WTC11 (cell line): ENCODE measurements around the gene STX18. TPM values are rescaled to one million over a fixed set of nuclear protein-coding genes. Genes with fewer than 3 reads are reported as not detected.
A peak's percentile ranks its signal among the peaks of the same experiment; 100 is the strongest.

Source experiments
- ATAC-seq: fragments of 200-7000 bp; cut with Tn5 transposase; 2 replicates; pipeline ENCODE4 v1.10.0; 2021; ENCODE audit warnings: mild to moderate bottlenecking, moderate library complexity
- CTCF ChIA-PET: fragments of 300-600 bp; sonication (Branson Sonifier 250); formaldehyde crosslinking; loops from one replicate; lab custom pipeline; 2021; ENCODE audit warnings: antibody characterized with exemption; lab: Charles Lee
- POLR2A ChIA-PET: fragments of 350-600 bp; sonication (Branson Sonifier 250); formaldehyde crosslinking; loops from one replicate; lab custom pipeline; 2021; ENCODE audit warnings: antibody characterized with exemption; lab: Charles Lee
- DNase-seq: peaks from one replicate; pipeline ENCODE4 v3.0.0; 2021; ENCODE audit warnings: low spot score
- H3K27ac Mint-ChIP-seq: 2 replicates; pipeline ENCODE4 v1.8.0; 2021; ENCODE audit warnings: mixed read lengths
- H3K27me3 Mint-ChIP-seq: 2 replicates; pipeline ENCODE4 v1.8.0; 2021; ENCODE audit warnings: low read depth, mild to moderate bottlenecking, moderate library complexity, mixed read lengths
- H3K36me3 Mint-ChIP-seq: 2 replicates; pipeline ENCODE4 v1.8.0; 2021; ENCODE audit warnings: mixed read lengths
- H3K4me1 Mint-ChIP-seq: 2 replicates; pipeline ENCODE4 v1.8.0; 2022; ENCODE audit warnings: mixed read lengths
- H3K4me3 Mint-ChIP-seq: 2 replicates; pipeline ENCODE4 v1.8.0; 2021; ENCODE audit warnings: mild to moderate bottlenecking, moderate library complexity, mixed read lengths
- H3K9me3 Mint-ChIP-seq: 2 replicates; pipeline ENCODE4 v1.8.0; 2021; ENCODE audit warnings: mixed read lengths
- ELF4 ChIP-seq: sonication (generic); formaldehyde crosslinking; IDR thresholded peaks from 2 replicates; pipeline ENCODE4 v1.8.1; 2022; ENCODE audit warnings: low read depth, mild to moderate bottlenecking, moderate library complexity, missing genetic modification reagents
- ETV6 ChIP-seq: sonication (generic); formaldehyde crosslinking; IDR thresholded peaks from 2 replicates; pipeline ENCODE4 v1.8.1; 2022; ENCODE audit warnings: mild to moderate bottlenecking, missing genetic modification reagents
- FOXP4 ChIP-seq: sonication (generic); formaldehyde crosslinking; IDR thresholded peaks from 2 replicates; pipeline ENCODE4 v1.8.0; 2022; ENCODE audit warnings: mild to moderate bottlenecking, missing genetic modification reagents
- GABPB1 ChIP-seq: sonication (generic); formaldehyde crosslinking; IDR thresholded peaks from 2 replicates; pipeline ENCODE4 v1.8.1; 2023; ENCODE audit warnings: mild to moderate bottlenecking, missing genetic modification reagents
- NR1H2 ChIP-seq: sonication (generic); formaldehyde crosslinking; IDR thresholded peaks from 2 replicates; pipeline ENCODE4 v1.9.0; 2021; ENCODE audit warnings: mild to moderate bottlenecking, moderate library complexity, missing genetic modification reagents
- OVOL2 ChIP-seq: fragments of 250-450 bp; sonication (Bioruptor Pico); IDR thresholded peaks from 2 replicates; pipeline ENCODE4 v1.9.0; 2021; ENCODE audit warnings: mild to moderate bottlenecking, borderline replicate concordance
- SMAD4 ChIP-seq: sonication (generic); formaldehyde crosslinking; IDR thresholded peaks from 2 replicates; pipeline ENCODE4 v1.8.0; 2022; ENCODE audit warnings: mild to moderate bottlenecking, missing genetic modification reagents
- TCF7 ChIP-seq: sonication (generic); formaldehyde crosslinking; IDR thresholded peaks from 2 replicates; pipeline ENCODE4 v1.8.0; 2022; ENCODE audit warnings: mild to moderate bottlenecking, low read depth, missing genetic modification reagents, moderate library complexity
- ZNF425 ChIP-seq: fragments of 250-450 bp; sonication (Bioruptor Pico); conservative IDR thresholded peaks from 2 replicates; pipeline ENCODE4 v1.9.0; 2021; ENCODE audit warnings: mild to moderate bottlenecking
- total RNA-seq: library from RNA; stranded (reverse); gene quantifications from 3 replicates; pipeline ENCODE4 v1.2.3, GENCODE V29; 2021
- TF ChIP-seq, protein P1 (sequence below): fragments of 250-450 bp; sonication (Bioruptor Pico); IDR thresholded peaks from 2 replicates; pipeline ENCODE4 v1.9.0; 2021; ENCODE audit warnings: mild to moderate bottlenecking
- TF ChIP-seq, protein P2 (sequence below): sonication (generic); formaldehyde crosslinking; IDR thresholded peaks from 2 replicates; pipeline ENCODE4 v1.8.1; 2022; ENCODE audit warnings: mild to moderate bottlenecking, missing genetic modification reagents, moderate library complexity, borderline replicate concordance
- TF ChIP-seq, protein P3 (sequence below): sonication (generic); formaldehyde crosslinking; IDR thresholded peaks from 2 replicates; pipeline ENCODE4 v1.8.1; 2023; ENCODE audit warnings: mild to moderate bottlenecking, missing genetic modification reagents

STX18 gene
- total RNA-seq, 1 experiment from 2014 or later = 16.9 TPM

GRCh38 chr4:4388836-4389575 lies 152.8 kb downstream of the STX18 start:
- ATAC-seq (no peak), DNase-seq (no peak)
- no peak overlapping the region for H3K27ac Mint-ChIP-seq
- ChIA-PET CTCF (no interaction called here), POLR2A (no interaction called here)
- no peak for TF ChIP-seq OVOL2 (CRISPR knock-in tag)
- TF ChIP-seq, protein P1, sequence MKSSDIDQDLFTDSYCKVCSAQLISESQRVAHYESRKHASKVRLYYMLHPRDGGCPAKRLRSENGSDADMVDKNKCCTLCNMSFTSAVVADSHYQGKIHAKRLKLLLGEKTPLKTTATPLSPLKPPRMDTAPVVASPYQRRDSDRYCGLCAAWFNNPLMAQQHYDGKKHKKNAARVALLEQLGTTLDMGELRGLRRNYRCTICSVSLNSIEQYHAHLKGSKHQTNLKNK (CRISPR knock-in tag) = no peak
- TF ChIP-seq ETV6 = no peak
- TF ChIP-seq ZNF425 (CRISPR knock-in tag) = no peak
- H3K4me1 Mint-ChIP-seq = peaks cover 10% of the 10 kb centered on the region
- H3K4me3 Mint-ChIP-seq = no peak overlapping the region
- no peaks in the 10 kb centered on the region for H3K9me3 Mint-ChIP-seq
- peaks cover 51% of the 10 kb centered on the region for H3K27me3 Mint-ChIP-seq
- H3K36me3 Mint-ChIP-seq = peaks cover 3% of the 10 kb centered on the region; the same call in 1 of the 2 replicates

DNA sequence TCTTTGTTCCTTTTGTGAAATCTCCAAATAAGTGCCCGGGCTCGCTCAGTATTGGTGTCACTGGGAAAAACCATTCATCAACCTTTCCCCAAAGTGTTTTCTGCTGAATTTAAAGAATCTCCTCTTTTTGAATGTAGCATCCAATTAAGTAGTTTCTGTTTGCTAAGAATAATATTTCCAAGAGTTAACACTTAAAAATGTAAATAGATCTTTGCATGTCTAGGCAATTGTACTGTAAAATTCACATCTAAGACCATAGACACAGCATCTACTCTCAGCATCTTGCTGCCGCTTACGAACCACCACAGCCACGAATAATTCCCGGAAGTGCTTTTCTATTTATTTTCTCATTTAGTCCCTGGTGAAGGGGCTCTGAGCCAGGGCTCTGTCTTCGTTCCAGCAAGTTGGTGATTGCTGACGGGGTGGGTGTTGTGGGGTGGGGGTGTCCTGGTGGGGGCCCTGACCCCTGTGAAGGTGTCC lies 153.5 kb downstream of the STX18 start:
- Mint-ChIP-seq H3K9me3 (no peaks in the 10 kb centered on the region), H3K4me1 (peaks cover 10% of the 10 kb centered on the region), H3K4me3 (peak overlapping the region; percentile 68), H3K27me3 (peaks cover 58% of the 10 kb centered on the region), H3K27ac (no peak overlapping the region), H3K36me3 (peaks cover 3% of the 10 kb centered on the region; the same call in 1 of the 2 replicates)
- TF ChIP-seq TCF7 (CRISPR knock-in tag) (no peak), GABPB1 (CRISPR knock-in tag) (no peak), SMAD4 (CRISPR knock-in tag) (no peak), NR1H2 (CRISPR knock-in tag) (no peak), ELF4 (CRISPR knock-in tag) (no peak), FOXP4 (CRISPR knock-in tag) (no peak)
- TF ChIP-seq, protein P2, sequence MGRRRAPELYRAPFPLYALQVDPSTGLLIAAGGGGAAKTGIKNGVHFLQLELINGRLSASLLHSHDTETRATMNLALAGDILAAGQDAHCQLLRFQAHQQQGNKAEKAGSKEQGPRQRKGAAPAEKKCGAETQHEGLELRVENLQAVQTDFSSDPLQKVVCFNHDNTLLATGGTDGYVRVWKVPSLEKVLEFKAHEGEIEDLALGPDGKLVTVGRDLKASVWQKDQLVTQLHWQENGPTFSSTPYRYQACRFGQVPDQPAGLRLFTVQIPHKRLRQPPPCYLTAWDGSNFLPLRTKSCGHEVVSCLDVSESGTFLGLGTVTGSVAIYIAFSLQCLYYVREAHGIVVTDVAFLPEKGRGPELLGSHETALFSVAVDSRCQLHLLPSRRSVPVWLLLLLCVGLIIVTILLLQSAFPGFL = no peak
- TF ChIP-seq, protein P3, sequence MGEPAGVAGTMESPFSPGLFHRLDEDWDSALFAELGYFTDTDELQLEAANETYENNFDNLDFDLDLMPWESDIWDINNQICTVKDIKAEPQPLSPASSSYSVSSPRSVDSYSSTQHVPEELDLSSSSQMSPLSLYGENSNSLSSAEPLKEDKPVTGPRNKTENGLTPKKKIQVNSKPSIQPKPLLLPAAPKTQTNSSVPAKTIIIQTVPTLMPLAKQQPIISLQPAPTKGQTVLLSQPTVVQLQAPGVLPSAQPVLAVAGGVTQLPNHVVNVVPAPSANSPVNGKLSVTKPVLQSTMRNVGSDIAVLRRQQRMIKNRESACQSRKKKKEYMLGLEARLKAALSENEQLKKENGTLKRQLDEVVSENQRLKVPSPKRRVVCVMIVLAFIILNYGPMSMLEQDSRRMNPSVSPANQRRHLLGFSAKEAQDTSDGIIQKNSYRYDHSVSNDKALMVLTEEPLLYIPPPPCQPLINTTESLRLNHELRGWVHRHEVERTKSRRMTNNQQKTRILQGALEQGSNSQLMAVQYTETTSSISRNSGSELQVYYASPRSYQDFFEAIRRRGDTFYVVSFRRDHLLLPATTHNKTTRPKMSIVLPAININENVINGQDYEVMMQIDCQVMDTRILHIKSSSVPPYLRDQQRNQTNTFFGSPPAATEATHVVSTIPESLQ (CRISPR knock-in tag) = no peak
- ChIA-PET CTCF (interaction anchor here (1.5 kb wide), 1 partner anchor 8 kb away, joined by 5 read pairs; no protein-coding TSS in a partner anchor), POLR2A (no interaction called here)
- ATAC-seq (no peak), DNase-seq (no peak)
